Measurements from ENCODE around the gene WFIKKN2. TPM values are rescaled to one million over a fixed set of nuclear protein-coding genes. Genes with fewer than 3 reads are reported as not detected.

Gene WFIKKN2
- total and polyA plus RNA-seq, 10 of the 15 experiments (the other 5 are each of a cell fraction or from before 2014, with no cell fraction given) = 0.06 TPM; not detected in 9

- TF ChIP-seq CUX1 (IDR thresholded peaks at IDR 0.05; ENCODE audit: insufficient replicate concordance, low read depth, low read length) (no peak), ZBTB4 (CRISPR knock-in tag; IDR thresholded peaks at IDR 0.05) (no peak), BCL11A (IDR thresholded peaks at IDR 0.05; ENCODE audit: low read depth, low read length) (no peak), SMAD5 (IDR thresholded peaks at IDR 0.05; ENCODE audit: low read depth) (no peak), ZBED1 (IDR thresholded peaks at IDR 0.05; ENCODE audit: borderline replicate concordance) (peak; percentile 31; the same call in 1 of the 2 replicates), NR2C1 (IDR thresholded peaks at IDR 0.05) (no peak), RCOR1 (conservative IDR thresholded peaks at IDR 0.05; ENCODE audit: low read depth, low read length) (no peak), PAX8 (IDR thresholded peaks at IDR 0.05) (no peak), PRDM15 (CRISPR knock-in tag; IDR thresholded peaks at IDR 0.05) (no peak), USF1 (IDR thresholded peaks at IDR 0.05; ENCODE audit: borderline replicate concordance, extremely low read length, insufficient read depth, low read depth, low read length) (no peak), CBX3 (IDR thresholded peaks at IDR 0.05; ENCODE audit: borderline replicate concordance, low read depth) (no peak), TBL1XR1 (IDR thresholded peaks at IDR 0.05; ENCODE audit: low read depth, low read length) (no peak), MXI1 (IDR thresholded peaks at IDR 0.05; ENCODE audit: low read depth, low read length) (peak; percentile 78; the same call in 1 of the 2 replicates), KAT2A (conservative IDR thresholded peaks at IDR 0.05; ENCODE audit: control insufficient read depth, low read depth, low read length) (no peak)
Observed at GRCh38 chr17:50867363-50868139, 32.2 kb downstream of the WFIKKN2 start (continued).

Measured in GM12878 (cell line).